Liver (tissue), 3 donors: ENCODE results near the gene KIF3C.

ENCODE experiments used
- ATF3 ChIP-seq: IDR thresholded peaks from 2 replicates; pipeline ENCODE4 v1.6.1; 2016; ENCODE audit warnings: antibody characterized with exemption
- CTCF ChIP-seq: fragments of 150-350 bp; IDR thresholded peaks from 2 replicates; pipeline ENCODE4 v1.5.1; 2017; ENCODE audit warnings: improper control_type of control experiment, low read depth, low read length; ENCODE audit not compliant: missing input control
- EGR1 ChIP-seq, 2 donors: IDR thresholded peaks; 2 replicates each; pipeline ENCODE4 v1.6.1; 2016 to 2018; ENCODE audit warnings: antibody characterized with exemption in 2 of 2, low read depth in 2 of 2
- GABPA ChIP-seq, 2 donors: IDR thresholded peaks in 1 of 2; conservative IDR thresholded peaks in 1 of 2; 2 replicates each; pipeline ENCODE4 v1.6.1; 2016; ENCODE audit warnings: antibody characterized with exemption in 2 of 2, mild to moderate bottlenecking in 1 of 2, moderate library complexity in 1 of 2
- JUND ChIP-seq, 2 donors: IDR thresholded peaks; 2 replicates each; pipeline ENCODE4 v1.6.1; 2016; ENCODE audit warnings: antibody characterized with exemption in 2 of 2
- MAX ChIP-seq: IDR thresholded peaks from 2 replicates; pipeline ENCODE4 v1.6.1; 2016; ENCODE audit warnings: antibody characterized with exemption
- RAD21 ChIP-seq, 2 donors: IDR thresholded peaks; 2 replicates each; pipeline ENCODE4 v1.6.1; 2016; ENCODE audit warnings: antibody characterized with exemption in 2 of 2, mild to moderate bottlenecking in 2 of 2
- REST ChIP-seq: IDR thresholded peaks from 2 replicates; pipeline ENCODE4 v1.6.1; 2016; ENCODE audit warnings: antibody characterized with exemption, mild to moderate bottlenecking
- TAF1 ChIP-seq: conservative IDR thresholded peaks from 2 replicates; pipeline ENCODE4 v1.6.1; 2016; ENCODE audit warnings: antibody characterized with exemption, mild to moderate bottlenecking
- ZBTB33 ChIP-seq: IDR thresholded peaks from 2 replicates; pipeline ENCODE4 v1.6.1; 2016; ENCODE audit warnings: antibody characterized with exemption
- donor health status: healthy.
- donor health status: healthy.

- TF ChIP-seq ATF3 (no peak), CTCF (no peak), MAX (no peak), TAF1 (no peak), EGR1 (IDR thresholded peaks at IDR 0.05; ENCODE audit: low read depth in 2 of 2) (no peak), JUND (IDR thresholded peaks at IDR 0.05) (no peak), ZBTB33 (no peak), REST (no peak), RAD21 (IDR thresholded peaks at IDR 0.05) (no peak), GABPA (IDR thresholded peaks at IDR 0.05 in 1 of 2, conservative IDR thresholded peaks at IDR 0.05 in 1 of 2) (no peak)
Measured at GRCh38 chr2:25957743-25958142, 24.6 kb downstream of the KIF3C start.
